HepG2 (cell line): ENCODE data around the gene RCCD1. TPM values are rescaled to one million over a fixed set of nuclear protein-coding genes. Genes with fewer than 3 reads are reported as not detected.
A peak's percentile ranks its signal among the peaks of the same experiment; 100 is the strongest.

Experiments
- AHR ChIP-seq: IDR thresholded peaks from 2 replicates; pipeline ENCODE4 v1.6.1; 2018; ENCODE audit warnings: missing genetic modification reagents, missing compliant biosample characterization
- BATF2 ChIP-seq: sonication (generic); formaldehyde crosslinking; IDR thresholded peaks from 2 replicates; pipeline ENCODE4 v1.8.0; 2022; ENCODE audit warnings: mild to moderate bottlenecking, missing genetic modification reagents, moderate library complexity
- CREB1 ChIP-seq, 2 experiments: fragments of 450-650 bp in 1 of 2; IDR thresholded peaks; 2 replicates each; pipeline ENCODE4 v1.6.1; 2016 to 2017; ENCODE audit warnings: control low read depth in 1 of 2, mild to moderate bottlenecking in 1 of 2, missing compliant biosample characterization in 1 of 2, missing genetic modification characterization in 1 of 2
- EHMT2 ChIP-seq: fragments of 200-600 bp; sonication (generic); IDR thresholded peaks from 2 replicates; pipeline ENCODE4 v1.7.0; 2017; ENCODE audit warnings: antibody characterized with exemption, low read depth, low read length, borderline replicate concordance
- FOXA3 ChIP-seq: IDR thresholded peaks from 2 replicates; pipeline ENCODE4 v1.6.1; 2016; ENCODE audit warnings: missing genetic modification reagents, missing compliant biosample characterization
- MAFG ChIP-seq: sonication (generic); formaldehyde crosslinking; IDR thresholded peaks from 2 replicates; pipeline ENCODE4 v1.5.1; 2020; ENCODE audit warnings: mild to moderate bottlenecking, missing genetic modification reagents
- SIN3A ChIP-seq: IDR thresholded peaks from 2 replicates; pipeline ENCODE4 v1.6.1; 2011; ENCODE audit warnings: low read depth, mild to moderate bottlenecking, control low read depth, low read length, borderline replicate concordance
- SIX4 ChIP-seq: sonication (generic); formaldehyde crosslinking; IDR thresholded peaks from 2 replicates; pipeline ENCODE4 v1.4.0; 2020; ENCODE audit warnings: missing genetic modification reagents
- SP2 ChIP-seq: sonication (generic); formaldehyde crosslinking; IDR thresholded peaks from 2 replicates; pipeline ENCODE4 v1.5.1; 2020; ENCODE audit warnings: mild to moderate bottlenecking, missing genetic modification reagents
- TIGD3 ChIP-seq: sonication (generic); formaldehyde crosslinking; IDR thresholded peaks from 2 replicates; pipeline ENCODE4 v1.5.1; 2020; ENCODE audit warnings: mild to moderate bottlenecking, missing genetic modification reagents, borderline replicate concordance
- ZBTB42 ChIP-seq: sonication (generic); formaldehyde crosslinking; IDR thresholded peaks from 2 replicates; pipeline ENCODE4 v1.5.0; 2020; ENCODE audit warnings: mild to moderate bottlenecking, missing genetic modification reagents
- ZMYM3 ChIP-seq: sonication (generic); formaldehyde crosslinking; IDR thresholded peaks from 2 replicates; pipeline ENCODE4 v1.5.1; 2020; ENCODE audit warnings: mild to moderate bottlenecking, missing genetic modification reagents
- ZNF136 ChIP-seq: sonication (generic); formaldehyde crosslinking; IDR thresholded peaks from 2 replicates; pipeline ENCODE4 v1.8.1; 2022; ENCODE audit warnings: low read depth, mild to moderate bottlenecking, moderate library complexity, missing genetic modification reagents
- ZNF207 ChIP-seq: fragments of 450-650 bp; IDR thresholded peaks from 2 replicates; pipeline ENCODE4 v1.6.1; 2016; ENCODE audit warnings: antibody characterized with exemption, borderline replicate concordance
- ZNF329 ChIP-seq: sonication (generic); formaldehyde crosslinking; IDR thresholded peaks from 2 replicates; pipeline ENCODE4 v1.9.0; 2021; ENCODE audit warnings: low read depth, mild to moderate bottlenecking, missing genetic modification reagents
- ZNF614 ChIP-seq: IDR thresholded peaks from 2 replicates; pipeline ENCODE4 v1.6.1; 2018; ENCODE audit warnings: missing biosample characterization, missing genetic modification reagents, inconsistent platforms, borderline replicate concordance
- ZNF672 ChIP-seq: sonication (generic); formaldehyde crosslinking; IDR thresholded peaks from 2 replicates; pipeline ENCODE4 v1.8.1; 2022; ENCODE audit warnings: missing genetic modification reagents
- polyA plus RNA-seq, 8 experiments: library from polyadenylated mRNA; depleted of rRNA in 3 of 8; stranded (reverse) in 7 of 8; unstranded in 1 of 8; fragments of >200 nt; fragmentation: Illumina TruSeq in 4 of 8; extraction: Trizol in 4 of 8; gene quantifications; 2 replicates each; pipeline versions ENCODE4 v1.2.1 to v1.2.3, GENCODE V29; 2011 to 2016; ENCODE audit warnings: low read depth in 4 of 8, missing spikeins in 1 of 8, mixed read lengths in 1 of 8; ENCODE audit not compliant: insufficient read depth in 1 of 8
- total RNA-seq, 5 experiments: library from RNA; depleted of rRNA; stranded (reverse); fragments of >200 nt; fragmentation: Illumina TruSeq; extraction: Trizol; gene quantifications; 2 replicates each; pipeline ENCODE4 v1.2.3, GENCODE V29; 2016; ENCODE audit warnings: low read depth in 1 of 5
- TF ChIP-seq, protein P1 (sequence below): sonication (generic); formaldehyde crosslinking; IDR thresholded peaks from 2 replicates; pipeline ENCODE4 v1.4.0; 2020; ENCODE audit warnings: low read depth, missing genetic modification reagents
- TF ChIP-seq, protein P2 (sequence below): fragments of 450-650 bp; IDR thresholded peaks from 2 replicates; pipeline ENCODE4 v1.6.1; 2016
- TF ChIP-seq, protein P3 (sequence below): sonication (generic); formaldehyde crosslinking; IDR thresholded peaks from 2 replicates; pipeline ENCODE4 v1.4.0; 2020; ENCODE audit warnings: missing genetic modification reagents, low read depth, mild to moderate bottlenecking, borderline replicate concordance

The RCCD1 gene
- total and polyA plus RNA-seq, 2 of the 13 experiments (the other 11 are each of a cell fraction or from before 2014, with no cell fraction given): 14.1 to 15.1 TPM

GRCh38 chr15:90994417-90995311 lies 40.0 kb downstream of the RCCD1 start, which contains the start of gene PRC1 (continued):
- TF ChIP-seq TIGD3 (no peak), ZNF329 (no peak), ZNF614 (0 out of 2 replicates have a peak, but pooled peaks have one; percentile 31), CREB1 (IDR thresholded peaks at IDR 0.05) (peak; percentile 100), CREB1 (CRISPR knock-in tag; IDR thresholded peaks at IDR 0.05) (peak; percentile 97), SIN3A (peak; percentile 92), ZNF136 (no peak), ZNF672 (CRISPR knock-in tag) (no peak), EHMT2 (no peak), ZMYM3 (no peak), BATF2 (CRISPR knock-in tag) (peak; percentile 67; the same call in 1 of the 2 replicates), SIX4 (CRISPR knock-in tag) (no peak), ZBTB42 (CRISPR knock-in tag) (0 out of 2 replicates have a peak, but pooled peaks have one; percentile 61), ZNF207 (no peak), FOXA3 (CRISPR knock-in tag) (peak; percentile 33; the same call in 1 of the 2 replicates), AHR (no peak; the same call in 1 of the 2 replicates), SP2 (CRISPR knock-in tag) (peak; percentile 100), MAFG (no peak)
- TF ChIP-seq, protein P1, sequence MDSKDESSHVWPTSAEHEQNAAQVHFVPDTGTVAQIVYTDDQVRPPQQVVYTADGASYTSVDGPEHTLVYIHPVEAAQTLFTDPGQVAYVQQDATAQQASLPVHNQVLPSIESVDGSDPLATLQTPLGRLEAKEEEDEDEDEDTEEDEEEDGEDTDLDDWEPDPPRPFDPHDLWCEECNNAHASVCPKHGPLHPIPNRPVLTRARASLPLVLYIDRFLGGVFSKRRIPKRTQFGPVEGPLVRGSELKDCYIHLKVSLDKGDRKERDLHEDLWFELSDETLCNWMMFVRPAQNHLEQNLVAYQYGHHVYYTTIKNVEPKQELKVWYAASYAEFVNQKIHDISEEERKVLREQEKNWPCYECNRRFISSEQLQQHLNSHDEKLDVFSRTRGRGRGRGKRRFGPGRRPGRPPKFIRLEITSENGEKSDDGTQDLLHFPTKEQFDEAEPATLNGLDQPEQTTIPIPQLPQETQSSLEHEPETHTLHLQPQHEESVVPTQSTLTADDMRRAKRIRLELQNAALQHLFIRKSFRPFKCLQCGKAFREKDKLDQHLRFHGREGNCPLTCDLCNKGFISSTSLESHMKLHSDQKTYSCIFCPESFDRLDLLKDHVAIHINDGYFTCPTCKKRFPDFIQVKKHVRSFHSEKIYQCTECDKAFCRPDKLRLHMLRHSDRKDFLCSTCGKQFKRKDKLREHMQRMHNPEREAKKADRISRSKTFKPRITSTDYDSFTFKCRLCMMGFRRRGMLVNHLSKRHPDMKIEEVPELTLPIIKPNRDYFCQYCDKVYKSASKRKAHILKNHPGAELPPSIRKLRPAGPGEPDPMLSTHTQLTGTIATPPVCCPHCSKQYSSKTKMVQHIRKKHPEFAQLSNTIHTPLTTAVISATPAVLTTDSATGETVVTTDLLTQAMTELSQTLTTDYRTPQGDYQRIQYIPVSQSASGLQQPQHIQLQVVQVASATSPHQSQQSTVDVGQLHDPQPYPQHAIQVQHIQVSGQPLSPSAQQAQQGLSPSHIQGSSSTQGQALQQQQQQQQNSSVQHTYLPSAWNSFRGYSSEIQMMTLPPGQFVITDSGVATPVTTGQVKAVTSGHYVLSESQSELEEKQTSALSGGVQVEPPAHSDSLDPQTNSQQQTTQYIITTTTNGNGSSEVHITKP: no peak; the same call in 1 of the 2 replicates
- TF ChIP-seq, protein P2, sequence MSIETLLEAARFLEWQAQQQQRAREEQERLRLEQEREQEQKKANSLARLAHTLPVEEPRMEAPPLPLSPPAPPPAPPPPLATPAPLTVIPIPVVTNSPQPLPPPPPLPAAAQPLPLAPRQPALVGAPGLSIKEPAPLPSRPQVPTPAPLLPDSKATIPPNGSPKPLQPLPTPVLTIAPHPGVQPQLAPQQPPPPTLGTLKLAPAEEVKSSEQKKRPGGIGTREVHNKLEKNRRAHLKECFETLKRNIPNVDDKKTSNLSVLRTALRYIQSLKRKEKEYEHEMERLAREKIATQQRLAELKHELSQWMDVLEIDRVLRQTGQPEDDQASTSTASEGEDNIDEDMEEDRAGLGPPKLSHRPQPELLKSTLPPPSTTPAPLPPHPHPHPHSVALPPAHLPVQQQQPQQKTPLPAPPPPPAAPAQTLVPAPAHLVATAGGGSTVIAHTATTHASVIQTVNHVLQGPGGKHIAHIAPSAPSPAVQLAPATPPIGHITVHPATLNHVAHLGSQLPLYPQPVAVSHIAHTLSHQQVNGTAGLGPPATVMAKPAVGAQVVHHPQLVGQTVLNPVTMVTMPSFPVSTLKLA: peak; percentile 64
- TF ChIP-seq, protein P3, sequence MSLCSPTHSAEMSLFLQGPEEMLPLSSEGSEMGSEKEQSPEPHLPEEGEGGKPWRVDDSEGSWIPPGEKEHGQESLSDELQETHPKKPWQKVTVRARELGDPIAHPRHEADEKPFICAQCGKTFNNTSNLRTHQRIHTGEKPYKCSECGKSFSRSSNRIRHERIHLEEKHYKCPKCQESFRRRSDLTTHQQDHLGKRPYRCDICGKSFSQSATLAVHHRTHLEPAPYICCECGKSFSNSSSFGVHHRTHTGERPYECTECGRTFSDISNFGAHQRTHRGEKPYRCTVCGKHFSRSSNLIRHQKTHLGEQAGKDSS (CRISPR knock-in tag): peak; percentile 91; the same call in 1 of the 2 replicates
